HG03342 (cell line): ENCODE data around the gene MAP4K2.

Experiments
- ATAC-seq: cut with Tn5 transposase; IDR thresholded peaks from one replicate; pipeline ENCODE4 v1.9.1; 2021; ENCODE audit warnings: mild to moderate bottlenecking, moderate library complexity; ENCODE audit not compliant: unreplicated experiment

MAP4K2 gene

DNA sequence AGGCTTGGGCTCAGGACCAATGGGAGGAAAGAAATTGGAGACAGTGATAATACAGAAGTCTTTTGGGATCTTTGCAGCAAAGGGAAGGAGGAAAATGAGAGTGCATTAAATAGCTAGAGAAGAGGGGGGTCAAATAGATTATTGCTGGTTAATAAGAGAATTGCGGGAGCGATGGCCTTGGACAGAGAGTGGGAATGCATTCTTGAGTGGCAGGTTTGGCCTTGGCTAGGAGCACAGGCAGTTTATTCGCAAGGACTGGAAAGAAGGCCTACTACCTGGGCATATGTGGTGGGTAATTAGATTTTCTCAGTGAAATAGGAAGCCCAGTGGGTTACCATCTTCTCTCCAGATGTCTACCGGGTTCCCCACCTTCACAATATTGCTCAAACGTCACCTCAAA lies 10.8 kb upstream of the MAP4K2 start:
- no peak for ATAC-seq

DNA sequence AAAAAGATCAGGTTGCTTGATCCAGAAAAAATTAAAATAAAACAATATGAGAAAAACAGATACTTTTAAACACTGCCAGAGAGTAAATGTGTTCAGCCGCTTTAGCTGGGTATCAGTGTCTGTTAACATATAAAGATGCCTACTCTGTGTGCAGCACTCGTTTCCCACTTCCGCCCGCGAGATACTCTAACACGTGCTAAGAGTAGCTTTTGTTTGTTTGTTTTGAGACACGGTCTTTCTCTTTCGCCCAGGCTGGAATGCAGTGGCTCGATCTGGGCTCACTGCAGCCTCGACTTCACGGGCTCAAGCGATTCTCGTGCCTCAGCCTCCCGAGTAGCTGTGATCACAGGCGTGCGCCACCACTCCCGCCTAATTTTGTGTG lies 7.9 kb upstream of the MAP4K2 start:
- ATAC-seq: no peak

DNA sequence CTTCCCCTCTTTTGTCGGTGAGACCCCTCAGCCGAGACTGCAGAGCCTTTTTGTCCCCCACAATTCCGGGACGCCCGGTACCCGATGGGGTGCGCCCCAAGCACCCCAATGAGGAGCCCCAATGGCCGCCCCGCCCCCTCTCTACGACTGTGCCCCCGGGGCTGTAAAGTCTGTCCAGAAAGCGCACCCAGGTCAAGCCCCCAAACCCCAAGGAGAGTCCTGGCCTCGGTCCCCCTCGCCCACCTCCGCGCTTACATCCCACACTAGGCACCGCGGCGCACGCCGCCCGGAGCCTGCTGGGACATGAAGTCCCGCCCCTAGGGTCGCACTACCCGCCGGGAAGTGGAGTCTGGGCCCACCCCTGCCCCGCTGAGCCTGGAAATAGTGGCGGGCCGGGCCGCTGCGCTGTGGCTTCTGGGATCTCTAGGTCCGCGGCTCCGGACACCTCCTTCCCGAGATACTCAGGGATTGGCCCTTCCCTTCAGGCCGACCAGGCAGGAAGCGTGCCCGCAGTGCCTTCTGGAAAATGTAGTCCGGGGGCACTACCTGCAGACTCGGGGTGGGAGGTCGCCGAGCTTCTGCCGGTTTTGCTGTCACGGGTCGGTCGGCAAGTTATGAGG lies 7.4 kb upstream of the MAP4K2 start, which contains the start of gene MEN1:
Gene MEN1 (minus strand): TSS at position 281 of the 620 bp plus-strand sequence. CDS start 442 bp downstream, outside the sequence.
- peak; percentile 55 for ATAC-seq

DNA sequence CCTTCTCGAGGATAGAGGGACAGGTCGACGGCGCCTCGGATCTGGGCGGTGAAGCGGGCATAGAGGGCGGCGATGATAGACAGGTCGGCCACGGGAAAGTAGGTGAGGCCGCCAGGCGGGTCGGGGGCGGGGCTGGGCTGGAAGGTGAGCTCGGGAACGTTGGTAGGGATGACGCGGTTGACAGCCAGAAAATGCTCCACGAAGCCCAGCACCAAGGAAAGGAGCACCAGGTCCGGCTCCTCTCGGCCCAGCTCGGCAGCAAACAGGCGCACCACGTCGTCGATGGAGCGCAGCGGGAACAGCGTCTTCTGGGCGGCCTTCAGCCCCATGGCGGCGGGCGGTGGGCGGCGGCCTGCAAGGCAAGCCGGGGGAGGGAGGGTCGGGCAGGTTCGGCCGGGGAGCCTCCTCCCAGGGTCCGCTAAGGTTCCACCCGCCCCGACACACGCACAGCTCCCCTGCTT lies 6.8 kb upstream of the MAP4K2 start:
- no peak for ATAC-seq

DNA sequence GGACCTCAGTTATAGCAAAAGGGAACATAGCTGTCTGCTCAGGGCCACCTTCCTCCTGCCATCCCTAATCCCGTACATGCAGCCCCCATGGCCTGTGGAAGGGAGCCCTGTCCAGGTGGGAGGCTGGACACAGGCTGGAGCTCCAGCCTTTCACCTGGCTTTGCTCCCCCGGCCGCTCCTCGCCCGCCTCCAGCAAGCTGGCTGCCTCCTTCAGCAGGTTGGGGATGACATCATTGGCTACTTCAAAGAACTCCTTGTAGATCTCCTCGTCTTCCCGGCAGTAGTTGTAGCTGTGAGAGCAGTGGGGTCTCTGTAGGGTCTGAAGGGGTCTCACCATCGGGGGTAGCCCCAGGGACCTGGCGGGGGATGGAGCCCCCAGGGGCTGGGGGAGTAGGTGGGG lies 2.5 kb upstream of the MAP4K2 start:
- no peak for ATAC-seq

DNA sequence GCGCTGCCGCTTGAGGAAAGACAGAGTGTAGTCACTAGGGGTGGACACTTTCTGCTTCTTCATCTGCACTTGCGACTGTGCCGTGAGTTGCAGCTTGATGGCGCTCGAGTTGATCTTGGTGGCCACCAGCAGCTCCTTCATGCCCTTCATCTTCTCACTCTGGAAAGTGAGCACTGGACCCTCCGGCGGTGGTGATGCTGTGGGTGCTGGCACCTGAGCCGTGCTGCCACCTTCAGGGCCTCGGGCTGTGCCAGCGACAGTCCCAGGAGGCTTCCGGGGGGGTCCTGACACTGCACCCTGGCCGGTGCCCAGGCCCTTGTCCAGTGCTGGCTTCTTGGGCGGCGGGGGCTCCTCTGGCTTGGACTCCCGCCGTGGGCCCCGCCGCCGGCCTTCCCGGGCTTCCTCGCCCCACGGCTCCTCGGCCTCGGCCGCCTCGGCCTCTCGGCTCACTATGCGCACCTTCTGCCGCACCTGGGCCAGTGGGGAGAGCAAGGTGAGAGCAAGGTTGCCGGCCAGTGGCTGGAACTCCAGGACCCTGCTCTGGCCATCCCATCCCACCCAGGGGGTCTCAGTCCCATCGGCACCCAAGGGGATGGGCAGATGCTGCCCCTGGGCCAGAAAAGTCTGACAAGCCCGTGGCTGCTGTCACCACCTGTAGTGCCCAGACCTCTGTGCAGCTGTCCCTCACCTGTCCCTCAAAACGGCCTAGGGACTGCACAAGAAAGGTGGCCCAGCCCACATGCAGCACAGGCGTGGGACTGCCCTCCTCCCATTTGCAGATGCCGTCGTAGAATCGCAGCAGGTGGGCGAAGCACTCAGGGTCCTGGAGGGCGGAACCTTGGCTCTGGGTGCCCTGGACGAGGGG lies 1.6 kb upstream of the MAP4K2 start:
- no peak for ATAC-seq

DNA sequence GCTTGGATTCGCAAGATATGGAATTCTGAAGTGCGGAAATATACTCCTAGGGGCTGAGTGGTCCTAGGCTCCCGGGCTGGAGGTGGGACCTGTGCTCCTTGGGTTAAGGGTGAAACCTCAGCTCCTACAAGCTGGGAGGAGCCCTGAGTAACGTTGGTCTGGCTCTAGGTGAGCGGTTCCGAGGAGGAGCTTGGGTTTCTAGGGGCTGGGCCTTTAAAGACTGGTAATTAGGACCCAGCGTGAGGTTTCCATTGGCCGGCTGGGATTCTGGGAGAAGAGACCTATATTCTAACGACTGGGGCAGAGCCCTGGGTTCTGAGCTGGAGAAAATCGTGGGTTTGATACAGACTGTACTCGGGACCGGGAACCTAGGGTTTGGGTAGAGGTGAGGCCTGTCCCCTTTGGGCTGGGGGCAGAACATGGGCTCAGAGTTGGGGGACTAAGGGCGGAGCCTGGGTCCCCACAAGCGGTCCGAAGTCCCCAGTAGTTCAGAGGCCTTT lies 882 bp upstream of the MAP4K2 start:
- no peak for ATAC-seq

DNA sequence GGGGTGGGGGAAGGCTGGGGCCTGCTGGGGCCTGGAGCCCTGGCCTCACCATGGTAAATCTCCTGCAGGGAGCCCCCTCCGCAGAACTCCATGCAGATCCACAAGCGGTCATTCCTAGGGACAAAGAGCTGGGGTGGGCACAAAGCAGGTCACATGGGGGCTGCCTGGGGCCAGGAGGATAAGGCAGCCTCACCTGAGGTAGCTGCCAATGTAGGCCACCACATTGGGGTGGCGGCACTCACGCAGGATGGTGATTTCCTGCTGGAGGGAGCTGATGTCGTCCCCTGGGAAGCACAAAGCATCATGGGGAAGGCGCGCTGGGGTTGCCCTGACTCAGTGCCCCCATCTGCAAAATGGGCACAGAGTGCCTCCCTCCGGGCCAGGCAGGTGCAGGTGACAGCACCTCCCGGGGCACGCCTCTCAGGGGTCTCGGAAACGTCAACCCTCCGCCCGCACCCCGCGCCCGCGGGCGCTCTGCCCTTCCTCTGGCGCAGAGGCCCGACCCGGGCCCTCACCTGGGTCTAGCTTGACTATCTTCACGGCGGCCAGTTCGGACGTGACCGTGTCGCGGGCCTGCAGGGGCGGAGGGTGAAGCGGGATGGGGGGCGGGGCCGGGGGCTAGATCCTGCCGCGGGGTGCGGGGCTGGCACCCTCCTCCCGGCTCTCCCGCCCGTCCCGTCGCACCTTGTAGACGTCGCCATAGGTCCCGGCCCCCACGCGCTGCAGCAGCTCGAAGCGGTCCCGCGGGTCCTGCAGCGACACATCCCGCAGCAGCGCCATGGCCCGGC lies 450 bp downstream of the MAP4K2 start:
- ATAC-seq: peak; percentile 19

DNA sequence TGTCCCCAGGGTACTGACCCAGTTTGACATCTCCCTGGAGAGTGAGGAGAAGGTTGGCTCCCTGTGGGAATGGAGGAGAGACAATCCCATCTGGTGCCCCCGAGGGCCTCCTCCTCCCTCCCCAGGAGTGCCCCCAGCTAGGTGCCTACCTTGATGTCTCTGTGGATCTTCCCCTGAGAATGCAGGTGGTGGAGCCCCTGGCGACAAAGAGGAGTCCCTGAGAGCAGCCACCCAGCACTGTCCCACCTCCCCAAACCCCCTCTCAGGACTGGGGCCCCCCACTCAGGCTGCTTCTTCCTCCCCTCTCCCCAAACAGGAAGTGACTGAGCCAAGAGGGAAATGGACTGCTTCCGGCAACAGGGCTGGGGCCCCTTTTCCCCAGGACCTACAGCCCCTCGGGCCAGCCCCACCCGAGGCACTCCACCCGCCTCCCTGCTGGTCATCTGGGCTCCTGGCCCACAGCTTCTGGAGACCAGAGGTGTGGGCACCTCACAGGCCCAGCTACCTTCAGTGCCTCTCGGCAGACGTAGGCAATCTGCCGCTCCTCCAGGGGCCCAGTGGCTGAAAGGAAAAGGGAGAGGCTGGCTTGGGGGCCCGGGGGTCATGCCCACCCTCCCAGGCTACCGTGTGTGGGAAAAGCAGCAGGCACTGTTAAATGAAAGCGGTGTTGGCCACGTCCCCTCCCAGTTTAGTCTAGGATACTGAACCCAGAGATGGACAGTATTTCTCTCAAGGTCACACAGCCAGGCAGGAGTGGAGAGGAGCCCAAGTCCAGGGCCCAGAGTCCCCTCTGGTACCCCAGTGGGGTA lies 1.2 kb downstream of the MAP4K2 start:
- ATAC-seq: no peak

DNA sequence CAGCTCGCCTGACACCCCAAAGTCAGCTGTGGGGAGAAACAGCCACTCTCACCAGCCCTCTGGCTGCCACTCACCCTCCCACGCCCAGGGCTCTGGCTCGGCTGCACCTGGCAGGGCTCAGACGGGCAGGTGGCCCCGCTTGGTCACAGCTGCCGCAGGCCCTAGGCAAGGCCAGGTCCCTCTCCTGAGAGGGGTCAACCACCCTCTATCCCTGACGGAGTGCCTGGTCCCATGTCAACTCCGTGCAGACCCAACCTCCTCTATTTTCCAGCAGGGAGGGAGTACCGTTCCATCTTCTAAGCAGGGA lies 1.9 kb downstream of the MAP4K2 start:
- ATAC-seq: no peak

DNA sequence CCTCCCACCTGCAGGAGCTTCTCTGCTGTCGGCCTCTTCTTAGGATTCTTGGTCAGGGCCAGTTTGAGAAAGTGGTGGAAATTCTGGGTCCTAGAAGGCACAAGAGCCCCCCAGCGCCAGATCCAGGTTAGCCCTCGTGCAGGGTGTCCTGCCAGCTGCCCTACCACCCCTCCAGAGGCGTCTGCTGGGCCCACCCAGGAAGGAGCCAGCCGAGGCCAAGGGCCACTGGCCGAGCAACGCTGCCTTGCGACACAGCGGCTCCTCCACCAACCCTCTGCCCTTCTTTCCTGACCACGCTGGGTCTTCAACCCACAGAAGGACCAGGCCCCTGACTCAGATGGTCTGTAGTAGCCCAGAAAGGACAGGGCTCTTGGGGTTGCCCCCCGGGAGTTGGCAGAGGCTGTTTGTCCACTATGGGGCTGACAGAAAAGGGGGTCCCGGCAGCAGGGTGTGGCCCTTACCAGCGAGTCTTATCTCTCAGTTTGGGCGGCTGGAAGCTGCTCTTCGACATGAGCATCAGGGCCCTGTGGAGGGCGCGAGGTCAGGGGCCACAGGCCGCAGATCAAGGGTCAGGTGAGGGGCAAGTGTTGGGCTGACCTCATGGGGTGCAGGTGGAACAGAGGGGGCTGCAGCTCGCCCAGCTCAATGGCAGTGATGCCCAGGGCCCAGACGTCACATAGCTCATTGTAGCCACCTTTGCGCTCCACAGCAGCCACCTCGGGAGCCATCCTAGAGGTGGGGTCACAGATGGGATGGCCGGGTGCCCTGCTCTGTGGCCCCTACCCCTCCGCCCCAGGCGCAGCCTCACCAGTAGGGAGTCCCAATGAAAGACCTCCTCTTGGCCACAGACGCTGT lies 2.5 kb downstream of the MAP4K2 start:
- ATAC-seq: no peak

DNA sequence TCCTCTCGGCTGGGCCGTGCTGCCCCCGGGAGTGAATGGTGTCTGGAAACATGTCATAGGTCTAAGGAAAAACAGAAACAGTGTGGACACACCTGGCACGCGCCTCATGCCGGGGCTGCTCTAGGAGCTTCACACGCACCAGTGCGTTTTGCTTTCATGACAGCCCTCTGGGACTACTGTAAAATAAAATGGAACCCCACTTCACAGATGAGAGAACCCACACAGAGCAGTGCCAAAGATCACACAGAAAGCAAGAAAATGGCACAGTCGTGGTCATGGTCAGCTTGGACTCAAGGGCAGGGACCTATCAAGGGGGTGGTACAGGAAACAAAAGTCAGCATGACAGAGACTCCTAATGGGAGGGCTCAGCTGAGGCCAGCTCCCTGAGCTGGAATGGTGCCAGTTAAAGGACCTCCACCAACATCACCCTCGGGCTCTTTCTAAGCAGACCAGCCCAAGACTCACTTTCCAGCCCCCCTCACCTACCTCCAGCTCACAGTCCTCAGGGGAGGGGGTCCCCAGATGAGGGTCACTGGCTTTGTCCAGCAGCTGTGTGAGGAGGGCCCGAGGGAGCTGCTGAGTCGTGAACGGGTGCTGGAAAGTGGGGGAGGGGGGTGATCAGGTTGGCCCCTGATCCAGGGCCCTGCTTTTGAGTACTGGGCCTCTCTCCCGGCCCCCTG lies 3.3 kb downstream of the MAP4K2 start:
- no peak for ATAC-seq

DNA sequence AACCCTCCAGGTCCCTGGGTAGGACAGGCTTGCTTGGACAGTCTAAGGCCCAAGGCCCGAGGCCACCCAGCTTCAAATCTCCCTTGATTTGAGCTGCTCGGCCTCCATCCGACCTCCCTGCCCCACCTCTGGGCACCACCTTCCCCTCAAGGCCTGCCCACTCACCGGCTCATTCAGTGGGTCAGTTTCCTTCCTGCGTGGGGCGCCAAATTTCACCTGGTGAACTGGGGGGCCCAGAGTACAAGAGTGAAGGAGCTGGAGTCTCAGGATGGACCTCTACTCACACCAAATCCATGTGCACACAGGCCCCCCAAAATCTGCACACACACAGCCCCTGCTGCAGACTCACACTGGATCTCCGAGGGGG lies 3.8 kb downstream of the MAP4K2 start:
- ATAC-seq: no peak

DNA sequence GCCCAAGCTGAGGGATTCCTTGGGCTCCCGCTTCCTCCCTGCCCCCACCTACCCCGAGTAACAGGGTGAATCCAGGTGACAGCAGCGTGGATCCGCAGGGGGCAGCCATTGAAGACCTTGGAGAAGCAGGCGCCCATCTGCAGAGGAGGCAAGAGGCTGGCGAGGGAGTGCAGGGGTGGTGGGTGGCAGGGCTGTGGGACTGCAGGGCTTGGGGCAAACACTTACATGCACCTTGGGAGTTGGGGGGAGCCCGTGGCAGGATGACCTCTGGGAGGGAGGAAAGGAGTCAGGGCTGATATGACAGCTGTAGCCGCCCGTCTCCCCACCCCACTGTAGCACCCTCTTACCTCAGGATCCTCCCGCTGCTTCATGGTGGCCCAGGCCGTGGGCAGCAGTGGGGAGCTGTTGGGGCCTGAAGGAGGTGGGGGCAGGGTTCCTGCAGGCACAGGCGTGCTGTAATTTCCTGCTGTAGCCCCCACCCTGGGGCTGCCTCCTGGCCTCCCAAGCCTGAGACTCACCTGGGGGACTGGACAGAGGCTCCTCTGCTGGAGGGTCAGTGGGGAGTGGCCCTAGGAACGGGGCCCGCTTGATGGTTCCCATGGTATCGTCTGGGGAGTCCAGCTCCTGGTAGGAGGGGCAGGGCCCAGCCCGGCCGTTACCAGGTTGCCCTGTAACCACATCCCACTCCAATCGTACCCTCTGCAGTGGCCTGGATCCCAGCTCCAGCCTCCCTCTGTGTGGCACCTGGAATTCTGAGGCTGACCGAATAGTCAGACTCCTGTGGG lies 6.1 kb downstream of the MAP4K2 start:
- no peak for ATAC-seq

DNA sequence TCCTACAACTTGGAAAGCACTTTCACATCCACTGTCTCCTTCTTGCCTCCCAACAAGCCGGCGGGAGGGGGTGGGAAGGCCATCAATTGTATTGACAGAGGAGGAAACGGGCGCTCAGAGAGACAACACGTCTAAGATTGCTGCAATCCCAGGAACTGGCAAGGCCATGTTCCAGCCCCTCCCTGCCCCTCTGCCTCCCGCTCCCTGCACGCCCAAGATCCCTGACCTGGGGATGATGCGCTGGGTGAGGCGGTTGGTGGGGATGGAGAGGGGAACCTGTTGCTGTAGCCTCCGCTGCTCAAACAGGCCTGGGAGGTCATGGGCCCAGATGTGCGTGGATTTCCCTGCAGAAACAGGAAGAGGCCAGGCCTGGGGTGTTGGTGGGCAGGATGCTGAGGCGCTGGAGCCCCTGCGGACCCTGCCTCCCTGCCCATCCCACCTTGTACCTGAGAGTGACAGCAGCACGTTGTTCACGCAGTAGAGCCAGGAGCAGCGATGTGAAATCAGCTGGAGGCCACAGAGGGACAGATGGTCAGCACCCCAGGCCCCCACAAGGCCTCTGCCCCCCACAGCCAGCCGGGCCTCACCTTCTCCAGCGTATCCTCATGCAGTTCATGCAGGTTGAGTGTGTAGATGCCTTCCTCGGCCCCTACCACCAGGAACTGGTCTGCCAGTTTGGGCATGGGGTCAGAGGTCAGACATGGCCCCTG lies 6.8 kb downstream of the MAP4K2 start:
- ATAC-seq: no peak

DNA sequence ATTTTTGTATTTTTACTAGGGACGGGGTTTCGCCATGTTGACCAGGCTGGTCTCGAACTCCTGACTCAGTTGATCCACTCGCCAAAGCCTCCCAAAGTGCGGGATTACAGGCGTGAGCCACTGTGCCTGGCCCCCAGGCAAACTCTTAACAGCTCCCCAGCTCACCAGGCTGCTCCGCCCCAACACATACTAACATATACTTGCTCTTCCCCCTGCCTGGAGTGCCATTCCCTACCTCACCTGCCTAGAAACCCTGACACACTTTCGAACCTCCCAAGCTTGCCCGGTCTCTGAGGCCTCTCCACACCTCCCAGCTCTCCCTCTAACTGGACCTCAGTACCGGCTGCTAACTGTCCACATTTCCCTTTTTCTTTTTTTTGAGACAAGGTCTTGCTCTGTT lies 8.5 kb downstream of the MAP4K2 start:
- ATAC-seq: no peak

DNA sequence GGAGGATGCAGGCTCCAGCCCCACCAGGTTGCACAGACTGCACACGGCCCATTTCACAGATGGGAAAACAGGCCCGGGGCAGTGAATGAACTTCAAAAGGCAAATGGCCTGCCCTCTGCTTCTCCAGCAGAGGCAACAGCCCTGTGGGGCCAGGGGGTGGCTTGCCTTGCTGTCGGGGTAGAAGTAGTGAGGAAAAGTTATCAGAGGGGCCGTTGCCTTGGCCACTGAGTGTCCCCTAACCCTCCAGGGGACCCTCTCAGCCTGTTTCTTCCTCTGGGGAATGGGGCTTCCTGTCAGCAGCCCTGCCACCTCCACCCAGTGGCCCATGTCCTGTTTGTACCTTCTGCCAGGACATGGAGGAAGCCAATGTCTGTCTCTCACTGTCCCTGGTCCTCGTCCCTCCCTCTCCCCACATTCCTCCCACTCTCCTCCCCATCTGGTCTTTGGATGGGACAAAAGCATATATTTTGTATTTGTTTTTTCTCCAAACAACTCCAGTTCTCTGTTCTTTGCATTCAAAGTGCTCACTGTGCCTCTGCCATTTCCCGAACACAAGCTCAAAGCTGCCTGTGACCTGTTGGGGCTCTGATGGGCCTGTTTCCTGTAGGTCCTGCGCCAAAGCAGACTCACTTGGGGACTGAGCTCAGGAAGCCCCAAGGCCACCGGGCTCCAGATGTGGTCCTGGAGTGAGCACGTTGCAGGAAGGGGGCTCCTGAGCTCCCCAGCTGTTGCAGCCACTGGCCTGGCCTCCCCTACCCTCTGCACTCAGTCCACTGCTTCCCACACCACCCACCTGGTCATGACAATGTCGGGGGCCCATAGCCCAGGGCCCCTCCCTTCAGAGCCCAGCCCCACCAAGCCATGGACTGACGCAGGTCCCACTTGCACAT lies 9.5 kb downstream of the MAP4K2 start:
- no peak for ATAC-seq
